Brain microvascular endothelial cell (primary cell): ENCODE measurements around the gene NIPAL3.

Experiments
- DNase-seq: peaks from one replicate; pipeline ENCODE4 v3.0.0-alpha.2; 2020
- H3K27ac ChIP-seq: fragments of 250-450 bp; sonication (Bioruptor Pico); 2 replicates; pipeline ENCODE4 v1.5.1; 2020; ENCODE audit warnings: mild to moderate bottlenecking, moderate library complexity
- H3K27me3 ChIP-seq: fragments of 250-450 bp; sonication (Bioruptor Pico); replicated peaks from 2 replicates; pipeline ENCODE4 v1.5.1; 2020; ENCODE audit warnings: mild to moderate bottlenecking
- H3K36me3 ChIP-seq: fragments of 250-450 bp; sonication (Bioruptor Pico); replicated peaks from 2 replicates; pipeline ENCODE4 v1.5.1; 2020; ENCODE audit warnings: mild to moderate bottlenecking
- H3K4me3 ChIP-seq: 2 replicates; pipeline ENCODE4 v1.5.1; 2011; ENCODE audit warnings: low read depth, mild to moderate bottlenecking, control low read depth, low read length, moderate library complexity
- in situ Hi-C: cut with HindIII; loops from 2 replicates; pipeline ENCODE4 v1.10.0; 2017; ENCODE audit warnings: low sequenced_read_pairs, low pct_ligation_motif_present
- TF ChIP-seq, protein P1 (sequence below): IDR thresholded peaks from 2 replicates; pipeline ENCODE4 v1.5.1; 2011; ENCODE audit warnings: low read depth, mild to moderate bottlenecking, moderate library complexity, low read length, control low read depth, inconsistent platforms; ENCODE audit errors: missing control alignments

The NIPAL3 gene

DNA sequence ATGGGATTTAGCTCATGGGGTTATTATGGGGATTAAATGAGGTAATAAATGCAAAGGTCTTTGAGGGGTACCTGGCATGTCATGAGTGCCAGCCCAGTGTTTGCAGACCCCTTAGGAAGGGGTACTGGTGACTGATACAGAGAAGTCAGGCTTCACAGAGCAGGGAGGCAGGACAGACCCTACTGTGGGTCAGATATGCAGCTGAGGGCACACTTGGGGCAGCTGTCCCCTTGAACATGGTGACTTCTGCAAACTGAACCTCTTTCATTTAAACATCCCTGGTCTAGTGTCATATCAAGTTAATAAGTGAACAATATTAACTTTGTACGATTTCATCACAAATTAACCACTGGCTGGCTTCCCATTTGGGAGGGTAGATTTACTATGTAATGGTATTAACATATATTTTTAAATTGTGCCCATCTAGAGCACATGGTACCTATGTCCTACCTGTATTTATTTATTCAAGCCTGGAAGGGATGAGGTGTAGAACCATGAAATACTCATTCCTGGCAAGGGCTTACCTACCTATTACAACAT is 27.9 kb upstream of the NIPAL3 start:
- TF ChIP-seq, protein P1, sequence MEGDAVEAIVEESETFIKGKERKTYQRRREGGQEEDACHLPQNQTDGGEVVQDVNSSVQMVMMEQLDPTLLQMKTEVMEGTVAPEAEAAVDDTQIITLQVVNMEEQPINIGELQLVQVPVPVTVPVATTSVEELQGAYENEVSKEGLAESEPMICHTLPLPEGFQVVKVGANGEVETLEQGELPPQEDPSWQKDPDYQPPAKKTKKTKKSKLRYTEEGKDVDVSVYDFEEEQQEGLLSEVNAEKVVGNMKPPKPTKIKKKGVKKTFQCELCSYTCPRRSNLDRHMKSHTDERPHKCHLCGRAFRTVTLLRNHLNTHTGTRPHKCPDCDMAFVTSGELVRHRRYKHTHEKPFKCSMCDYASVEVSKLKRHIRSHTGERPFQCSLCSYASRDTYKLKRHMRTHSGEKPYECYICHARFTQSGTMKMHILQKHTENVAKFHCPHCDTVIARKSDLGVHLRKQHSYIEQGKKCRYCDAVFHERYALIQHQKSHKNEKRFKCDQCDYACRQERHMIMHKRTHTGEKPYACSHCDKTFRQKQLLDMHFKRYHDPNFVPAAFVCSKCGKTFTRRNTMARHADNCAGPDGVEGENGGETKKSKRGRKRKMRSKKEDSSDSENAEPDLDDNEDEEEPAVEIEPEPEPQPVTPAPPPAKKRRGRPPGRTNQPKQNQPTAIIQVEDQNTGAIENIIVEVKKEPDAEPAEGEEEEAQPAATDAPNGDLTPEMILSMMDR: no peak
- no peak for DNase-seq
- in situ Hi-C loops: no loop called here
- Histone ChIP-seq H3K27ac (no peak overlapping the region), H3K36me3 (no peaks in the 10 kb centered on the region), H3K4me3 (no peak overlapping the region), H3K27me3 (no peaks in the 10 kb centered on the region)

DNA sequence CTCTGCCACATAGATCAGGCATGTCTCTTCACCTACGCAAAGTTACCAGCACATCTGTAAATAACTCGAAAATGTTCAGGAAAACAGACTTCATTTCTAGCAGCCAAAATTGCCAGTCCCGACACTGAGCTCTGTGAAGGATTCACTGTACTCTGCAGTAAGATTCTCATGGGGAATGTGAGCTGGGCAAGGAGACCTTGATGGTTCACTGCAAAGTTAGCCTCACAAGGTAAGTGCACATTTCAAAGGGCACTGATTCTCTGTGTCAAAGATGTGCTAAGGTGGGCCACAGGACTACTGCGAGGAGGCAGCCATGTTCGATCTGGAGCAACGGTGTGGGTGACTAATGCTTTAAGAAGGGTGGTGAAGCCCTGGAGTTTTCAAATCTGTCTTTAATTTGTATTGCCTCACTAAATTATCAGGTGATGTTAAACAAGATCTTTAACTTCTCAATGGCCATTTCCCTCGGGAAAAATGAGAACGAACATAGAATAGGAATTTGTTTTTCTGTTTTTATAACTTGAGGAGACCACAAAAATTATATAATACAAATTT is 27.2 kb upstream of the NIPAL3 start:
- in situ Hi-C loops: no loop called here
- DNase-seq: no peak

DNA sequence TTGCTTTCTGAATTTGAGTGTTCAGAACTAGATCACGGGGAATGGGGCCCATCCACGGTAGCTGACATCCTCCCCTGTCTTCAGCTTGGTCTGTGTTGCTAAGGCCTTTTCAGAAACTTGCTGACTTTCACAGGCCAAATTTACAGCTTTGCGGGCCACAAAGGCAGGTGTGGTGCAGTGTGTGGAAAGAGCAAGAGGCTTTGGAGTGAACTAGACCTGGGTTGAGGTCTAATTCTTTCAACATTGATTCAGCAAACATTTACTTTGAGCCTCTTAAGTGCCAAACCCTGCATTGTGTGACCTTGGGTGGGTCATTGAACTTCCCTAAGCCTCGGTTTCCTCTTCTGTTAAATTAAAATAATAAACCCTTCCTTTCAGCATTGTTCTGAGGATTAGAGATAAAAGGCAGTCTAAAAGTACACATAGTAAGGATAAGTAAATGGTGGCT is 26.3 kb upstream of the NIPAL3 start:
- Histone ChIP-seq H3K4me3 (no peak overlapping the region), H3K27me3 (no peaks in the 10 kb centered on the region), H3K36me3 (no peaks in the 10 kb centered on the region), H3K27ac (no peak overlapping the region)
- DNase-seq: no peak
- TF ChIP-seq, protein P1: no peak
- in situ Hi-C loops: no loop called here

More for the DNA sequence above, 27.2 kb upstream of the NIPAL3 start:
- no peaks in the 10 kb centered on the region for H3K27me3 ChIP-seq
- TF ChIP-seq, protein P1: no peak
- H3K4me3 ChIP-seq: no peak overlapping the region
- no peaks in the 10 kb centered on the region for H3K36me3 ChIP-seq
- no peak overlapping the region for H3K27ac ChIP-seq

DNA sequence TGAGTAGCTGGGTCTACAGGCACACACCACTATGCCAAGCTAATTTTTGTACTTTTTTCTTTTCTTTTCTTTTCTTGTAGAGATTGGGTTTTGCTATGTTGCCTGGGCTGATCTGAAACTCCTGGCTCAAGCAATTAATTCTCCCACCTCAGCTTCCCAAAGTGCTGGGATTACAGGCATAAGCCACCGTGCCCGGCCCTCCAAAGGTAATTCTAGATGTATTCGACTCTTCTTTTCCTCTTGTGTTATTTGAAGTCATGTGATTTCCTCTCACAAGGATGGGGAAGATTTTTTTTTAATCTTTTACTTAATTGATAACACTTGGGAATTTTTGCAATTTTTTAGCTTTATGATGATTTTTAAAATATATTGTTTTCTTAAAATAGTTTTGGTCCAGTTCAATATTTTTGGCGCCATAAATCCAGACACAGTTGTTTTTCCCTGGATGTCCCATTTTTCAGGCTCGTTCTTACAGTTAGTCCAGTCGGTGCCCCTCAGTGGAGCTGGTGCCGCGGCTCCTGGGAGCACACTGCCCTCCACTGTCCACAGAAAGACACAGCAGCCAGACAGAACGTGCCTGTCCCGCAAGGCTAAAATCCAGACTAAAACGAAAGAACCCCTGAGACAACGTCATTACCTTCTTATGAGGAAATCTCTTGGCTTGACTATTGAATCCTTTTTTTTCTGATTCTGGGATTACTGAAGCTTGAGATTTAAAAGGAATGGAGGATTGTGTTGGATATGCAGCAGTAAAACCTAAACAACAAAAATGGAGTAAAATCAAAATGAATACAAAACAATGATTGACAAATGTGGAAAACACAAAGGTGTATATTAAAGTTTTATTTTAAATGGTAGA is 24.4 kb upstream of the NIPAL3 start:
- H3K4me3 ChIP-seq: no peak overlapping the region
- H3K36me3 ChIP-seq: no peaks in the 10 kb centered on the region
- TF ChIP-seq, protein P1: peak; percentile 99
- in situ Hi-C loops: loop anchor here (10.0 kb wide), 1 partner anchor 196 kb away; no protein-coding TSS in a partner anchor
- H3K27ac ChIP-seq: no peak overlapping the region
- no peaks in the 10 kb centered on the region for H3K27me3 ChIP-seq
- peak; percentile 75 for DNase-seq

DNA sequence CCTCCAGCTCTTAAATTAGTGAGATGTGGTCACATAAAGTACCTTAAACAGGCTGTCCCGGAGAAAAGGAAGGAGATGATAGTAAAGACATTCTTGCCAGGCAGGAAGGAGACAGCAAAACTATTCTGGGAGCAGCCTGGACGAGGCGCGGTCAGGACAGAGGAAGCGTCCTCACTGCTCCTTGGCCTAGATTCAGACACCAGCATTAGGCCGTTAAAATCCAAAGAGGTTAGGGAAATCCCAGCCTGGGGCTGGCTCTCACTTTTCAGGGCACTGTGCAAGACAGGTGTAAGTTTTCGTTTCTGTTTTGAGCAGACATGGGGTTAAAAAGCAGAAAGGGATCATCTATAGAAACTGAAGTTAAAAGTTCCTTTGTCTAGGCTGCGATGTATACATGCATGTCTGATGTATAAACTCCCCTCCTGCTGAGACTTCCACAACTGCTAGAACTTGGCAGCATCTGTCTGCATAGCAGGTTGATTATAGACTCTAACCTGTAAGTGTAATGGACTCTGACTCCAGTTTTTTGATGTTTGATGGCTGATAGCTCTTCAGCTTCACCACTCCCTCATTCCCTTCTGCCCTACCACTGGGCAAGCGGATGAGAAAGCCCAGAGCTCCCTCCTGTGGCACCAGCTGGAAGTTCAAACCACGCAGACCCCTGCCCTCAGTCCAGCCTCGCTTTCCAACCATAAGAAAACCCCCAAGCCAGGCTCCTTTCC is 23.6 kb upstream of the NIPAL3 start:
- Histone ChIP-seq H3K4me3 (no peak overlapping the region), H3K27ac (no peak overlapping the region), H3K27me3 (no peaks in the 10 kb centered on the region), H3K36me3 (no peaks in the 10 kb centered on the region)
- in situ Hi-C loops: loop anchor here (10.0 kb wide), 1 partner anchor 197 kb away; no protein-coding TSS in a partner anchor
- TF ChIP-seq, protein P1: peak; percentile 92
- DNase-seq: peak; percentile 36
